ENCODE data around the gene UBQLN4.
A peak's percentile ranks its signal among the peaks of the same experiment; 100 is the strongest.

Gene UBQLN4

GRCh38 chr1:156098784-156099183 lies 45.2 kb upstream of the UBQLN4 start:
- Histone ChIP-seq H3K4me3 (replicated peaks; ENCODE audit: low read depth, low read length) (no peak overlapping the region), H3K27me3 (replicated peaks; ENCODE audit: control insufficient read depth, insufficient read depth, low read length) (no peaks in the 10 kb centered on the region), H3K36me3 (ENCODE audit: control insufficient read depth, insufficient read depth, low read length) (no peaks in the 10 kb centered on the region)
- no peak for TF ChIP-seq CTCF (IDR thresholded peaks at IDR 0.05; ENCODE audit: insufficient read depth, low read length, poor library complexity, severe bottlenecking)
- DNase-seq (ENCODE audit: extremely low read depth, insufficient read length), result no peak

- H3K36me3 ChIP-seq (ENCODE audit: control insufficient read depth, insufficient read depth, low read length), result no peaks in the 10 kb centered on the region
- DNase-seq (ENCODE audit: extremely low read depth, insufficient read length), result peak; percentile 54
- H3K27me3 ChIP-seq (replicated peaks; ENCODE audit: control insufficient read depth, insufficient read depth, low read length), result no peaks in the 10 kb centered on the region
- TF ChIP-seq CTCF (IDR thresholded peaks at IDR 0.05; ENCODE audit: insufficient read depth, low read length, poor library complexity, severe bottlenecking), result no peak
- H3K4me3 ChIP-seq (replicated peaks; ENCODE audit: low read depth, low read length), result no peak overlapping the region
Observed at GRCh38 chr1:156097499-156098178, 44.0 kb upstream of the UBQLN4 start.

GRCh38 chr1:156096640-156097391 lies 43.2 kb upstream of the UBQLN4 start:
- TF ChIP-seq CTCF (IDR thresholded peaks at IDR 0.05; ENCODE audit: insufficient read depth, low read length, poor library complexity, severe bottlenecking), result peak; percentile 98
- Histone ChIP-seq H3K36me3 (ENCODE audit: control insufficient read depth, insufficient read depth, low read length) (no peaks in the 10 kb centered on the region), H3K4me3 (replicated peaks; ENCODE audit: low read depth, low read length) (no peak overlapping the region), H3K27me3 (replicated peaks; ENCODE audit: control insufficient read depth, insufficient read depth, low read length) (no peaks in the 10 kb centered on the region)
- peak; percentile 87 for DNase-seq (ENCODE audit: extremely low read depth, insufficient read length)

- no peak for TF ChIP-seq CTCF (IDR thresholded peaks at IDR 0.05; ENCODE audit: insufficient read depth, low read length, poor library complexity, severe bottlenecking)
- no peak for DNase-seq (ENCODE audit: extremely low read depth, insufficient read length)
- no peak overlapping the region for H3K4me3 ChIP-seq (replicated peaks; ENCODE audit: low read depth, low read length)
- H3K27me3 ChIP-seq (replicated peaks; ENCODE audit: control insufficient read depth, insufficient read depth, low read length), result no peaks in the 10 kb centered on the region
- H3K36me3 ChIP-seq (ENCODE audit: control insufficient read depth, insufficient read depth, low read length), result no peaks in the 10 kb centered on the region
Observed at GRCh38 chr1:156095906-156096508, 42.4 kb upstream of the UBQLN4 start.

GRCh38 chr1:156091610-156092009 lies 38.0 kb upstream of the UBQLN4 start:
- DNase-seq (ENCODE audit: extremely low read depth, insufficient read length), result no peak
- TF ChIP-seq CTCF (IDR thresholded peaks at IDR 0.05; ENCODE audit: insufficient read depth, low read length, poor library complexity, severe bottlenecking), result no peak
- Histone ChIP-seq H3K4me3 (replicated peaks; ENCODE audit: low read depth, low read length) (no peak overlapping the region), H3K36me3 (ENCODE audit: control insufficient read depth, insufficient read depth, low read length) (no peaks in the 10 kb centered on the region), H3K27me3 (replicated peaks; ENCODE audit: control insufficient read depth, insufficient read depth, low read length) (no peaks in the 10 kb centered on the region)

All from GM06990 (cell line).